IMR-90 (cell line): Measurements from ENCODE around the gene CNGB1. TPM values are rescaled to one million over a fixed set of nuclear protein-coding genes. Genes with fewer than 3 reads are reported as not detected.

Experiments
- ATAC-seq: fragments of 200-7000 bp; cut with Tn5 transposase; 2 replicates; pipeline ENCODE4 v1.9.1; 2020; ENCODE audit warnings: low read depth, mild to moderate bottlenecking, moderate library complexity
- BruUV-seq: library from RNA; stranded (reverse); fragments of 400-500 nt; replicated peaks from 2 replicates; lab custom pipeline; 2021; lab: Mats Ljungman, UMichigan
- CTCF ChIA-PET: fragments of 300-600 bp; formaldehyde crosslinking; extraction: SDS; loops from one replicate; lab custom pipeline; 2021; ENCODE audit warnings: antibody characterized with exemption; lab: Yijun Ruan, JAX
- POLR2A ChIA-PET: fragments of 300-600 bp; sonication (Branson Sonifier 250); formaldehyde crosslinking; loops from one replicate; lab custom pipeline; 2022; ENCODE audit warnings: antibody characterized with exemption; ENCODE audit not compliant: unreplicated experiment; lab: Charles Lee
- DNase-seq: peaks from one replicate; pipeline ENCODE4 v3.0.0; 2013
- H2AFZ ChIP-seq: replicated peaks from 2 replicates; pipeline ENCODE3; 2013; ENCODE audit warnings: low read length, mild to moderate bottlenecking; ENCODE audit not compliant: poor library complexity
- H2AK5ac ChIP-seq: 2 replicates; pipeline ENCODE4 v1.6.1; 2013; ENCODE audit warnings: low read depth, low read length, inconsistent platforms
- H2AK9ac ChIP-seq: replicated peaks from 2 replicates; pipeline ENCODE3; 2013; ENCODE audit warnings: mild to moderate bottlenecking, low read depth, low read length, moderate library complexity; ENCODE audit not compliant: poor library complexity
- H2BK120ac ChIP-seq: 2 replicates; pipeline ENCODE4 v1.6.1; 2013; ENCODE audit warnings: low read depth, low read length, inconsistent platforms
- H2BK15ac ChIP-seq: 3 replicates; pipeline ENCODE4 v1.6.1; 2013; ENCODE audit warnings: low read depth, low read length, inconsistent platforms
- H2BK20ac ChIP-seq: 2 replicates; pipeline ENCODE4 v1.6.1; 2013; ENCODE audit warnings: low read depth, mild to moderate bottlenecking, inconsistent platforms, low read length, moderate library complexity
- H2BK5ac ChIP-seq: 2 replicates; pipeline ENCODE4 v1.6.1; 2013; ENCODE audit warnings: mild to moderate bottlenecking, low read depth, low read length, inconsistent platforms; ENCODE audit not compliant: poor library complexity, severe bottlenecking
- H3K14ac ChIP-seq: replicated peaks from 2 replicates; pipeline ENCODE4 v1.6.1; 2013; ENCODE audit warnings: low read depth, low read length, inconsistent platforms
- H3K18ac ChIP-seq: 2 replicates; pipeline ENCODE4 v1.6.1; 2013; ENCODE audit warnings: low read depth, low read length, control low read depth
- H3K23ac ChIP-seq: 2 replicates; pipeline ENCODE4 v1.6.1; 2013; ENCODE audit warnings: low read depth, low read length, inconsistent platforms
- H3K27ac ChIP-seq: 2 replicates; pipeline ENCODE4 v1.5.1; 2013; ENCODE audit warnings: mild to moderate bottlenecking, control low read depth, low read length; ENCODE audit not compliant: insufficient read depth
- H3K27me3 ChIP-seq: 2 replicates; pipeline ENCODE4 v1.6.1; 2013; ENCODE audit warnings: low read length; ENCODE audit not compliant: control insufficient read depth, insufficient read depth
- H3K36me3 ChIP-seq: 2 replicates; pipeline ENCODE4 v1.6.1; 2013; ENCODE audit warnings: low read length, mixed read lengths; ENCODE audit not compliant: control insufficient read depth, insufficient read depth
- H3K4ac ChIP-seq: 2 replicates; pipeline ENCODE4 v1.6.1; 2013; ENCODE audit warnings: low read depth, low read length, inconsistent platforms
- H3K4me1 ChIP-seq: 2 replicates; pipeline ENCODE4 v1.6.1; 2013; ENCODE audit warnings: low read length, mixed read lengths; ENCODE audit not compliant: control insufficient read depth, insufficient read depth
- H3K4me2 ChIP-seq: 2 replicates; pipeline ENCODE4 v1.6.1; 2013; ENCODE audit warnings: low read depth, mild to moderate bottlenecking, control low read depth, low read length, moderate library complexity
- H3K4me3 ChIP-seq: 2 replicates; pipeline ENCODE4 v1.5.1; 2013; ENCODE audit warnings: low read depth, mild to moderate bottlenecking, control low read depth, low read length, moderate library complexity; ENCODE audit not compliant: insufficient read depth
- H3K56ac ChIP-seq: 2 replicates; pipeline ENCODE4 v1.6.1; 2013; ENCODE audit warnings: low read length, inconsistent platforms; ENCODE audit not compliant: insufficient read depth; ENCODE audit errors: extremely low read depth
- H3K79me1 ChIP-seq, 2 experiments: 2 replicates each; pipeline ENCODE4 v1.6.1; 2013; ENCODE audit warnings: low read length in 2 of 2, inconsistent platforms in 1 of 2, low read depth in 1 of 2
- H3K9ac ChIP-seq: 2 replicates; pipeline ENCODE4 v1.6.1; 2013; ENCODE audit warnings: low read depth, low read length, control low read depth
- H3K9me1 ChIP-seq: 2 replicates; pipeline ENCODE4 v1.6.1; 2013; ENCODE audit warnings: low read length, inconsistent platforms; ENCODE audit not compliant: insufficient read depth
- H3K9me3 ChIP-seq: 2 replicates; pipeline ENCODE4 v1.6.1; 2013; ENCODE audit warnings: low read length; ENCODE audit not compliant: control insufficient read depth, insufficient read depth
- H4K20me1 ChIP-seq: 2 replicates; pipeline ENCODE4 v1.6.1; 2013; ENCODE audit warnings: low read length, inconsistent platforms; ENCODE audit not compliant: insufficient read depth
- H4K5ac ChIP-seq: 2 replicates; pipeline ENCODE4 v1.6.1; 2013; ENCODE audit warnings: mild to moderate bottlenecking, low read depth, low read length, control low read depth
- H4K8ac ChIP-seq, 2 experiments: 2 replicates each; pipeline ENCODE4 v1.6.1; 2013; ENCODE audit warnings: low read depth in 2 of 2, low read length in 2 of 2, control low read depth in 1 of 2, inconsistent platforms in 1 of 2
- H4K91ac ChIP-seq: 2 replicates; pipeline ENCODE4 v1.6.1; 2013; ENCODE audit warnings: low read depth, low read length, inconsistent platforms; ENCODE audit not compliant: insufficient read depth
- BHLHE40 ChIP-seq: fragments of 150-350 bp; IDR thresholded peaks from 2 replicates; pipeline ENCODE4 v1.6.1; 2016; ENCODE audit warnings: mild to moderate bottlenecking, low read depth, low read length
- CEBPB ChIP-seq: IDR thresholded peaks from 2 replicates; pipeline ENCODE4 v1.6.1; 2012; ENCODE audit warnings: low read depth, low read length, improper control_type of control experiment
- CTCF ChIP-seq: conservative IDR thresholded peaks from 2 replicates; pipeline ENCODE4 v1.5.1; 2012; ENCODE audit warnings: mild to moderate bottlenecking, low read depth, low read length, improper control_type of control experiment
- ELK1 ChIP-seq: fragments of 150-350 bp; IDR thresholded peaks from 2 replicates; pipeline ENCODE4 v1.6.1; 2016; ENCODE audit warnings: low read depth, mild to moderate bottlenecking, low read length, moderate library complexity, borderline replicate concordance
- MAFK ChIP-seq: IDR thresholded peaks from 2 replicates; pipeline ENCODE4 v1.6.1; 2012; ENCODE audit warnings: low read depth, low read length, improper control_type of control experiment
- RCOR1 ChIP-seq: IDR thresholded peaks from 2 replicates; pipeline ENCODE4 v1.6.1; 2012; ENCODE audit warnings: mild to moderate bottlenecking, low read length, improper control_type of control experiment; ENCODE audit not compliant: insufficient replicate concordance
- WGBS, 2 experiments: methylation state at CpG; one replicate each; pipeline versions ENCODE4 v1.1.5 to v1.1.7; 2013; ENCODE audit warnings: missing lambda C conversion rate in 2 of 2; ENCODE audit not compliant: insufficient read length in 1 of 2; ENCODE audit errors: extremely low coverage in 2 of 2; 5-methylcytosine and 5-hydroxymethylcytosine counted together
- dilution Hi-C: fragments of 300-500 bp; cut with HindIII; formaldehyde crosslinking; loops from one replicate; pipeline ENCODE4 v1.14.3; 2018; ENCODE audit warnings: low sequenced_read_pairs; ENCODE audit not compliant: unreplicated experiment
- in situ Hi-C: fragments of 300-500 bp; cut with MboI; formaldehyde crosslinking; loops from 3 replicates; pipeline ENCODE4 v1.14.3; 2019; ENCODE audit warnings: low sequenced_read_pairs, inconsistent platforms, mixed read lengths
- intact Hi-C: fragments of 100-400 bp; cut with micrococcal nuclease; formaldehyde crosslinking; loops from 2 replicates; pipeline ENCODE4 v1.10.0; 2022
- polyA plus RNA-seq, 3 experiments: library from polyadenylated mRNA; depleted of rRNA; stranded (reverse); fragments of >200 nt; gene quantifications; 2 replicates each; pipeline ENCODE4 v1.2.3, GENCODE V29; 2012; ENCODE audit warnings: low replicate concordance in 1 of 3
- total RNA-seq: library from RNA; depleted of rRNA; stranded (reverse); fragments of >200 nt; gene quantifications from 2 replicates; pipeline ENCODE4 v1.2.3, GENCODE V29; 2012

Gene CNGB1
- total and polyA plus RNA-seq, 2 of the 4 experiments (the other 2 are of a cell fraction) = not detected

GRCh38 chr16:57852189-57852588 is 118.7 kb downstream of the CNGB1 start:
- Histone ChIP-seq H2BK5ac (no peak overlapping the region), H2BK20ac (no peak overlapping the region), H2AFZ (no peak overlapping the region), H3K56ac (no peak overlapping the region), H4K20me1 (no peaks in the 10 kb centered on the region), H3K9ac (no peak overlapping the region), H3K9me3 (peaks cover 4% of the 10 kb centered on the region; the same call in 1 of the 2 replicates), H4K91ac (no peak overlapping the region), H2AK9ac (no peak overlapping the region), H2BK120ac (no peak overlapping the region), H2AK5ac (no peak overlapping the region), H3K23ac (no peak overlapping the region), H2BK15ac (no peak overlapping the region), H3K9me1 (no peaks in the 10 kb centered on the region), H3K36me3 (no peaks in the 10 kb centered on the region), H3K4me1 (no peaks in the 10 kb centered on the region), H3K18ac (no peak overlapping the region), H3K4ac (no peak overlapping the region), H4K5ac (no peak overlapping the region), H3K4me2 (no peak overlapping the region), H3K27ac (no peak overlapping the region), H3K27me3 (peaks cover 10% of the 10 kb centered on the region), H3K4me3 (no peak overlapping the region), H3K79me1 (no peaks in the 10 kb centered on the region), H4K8ac (no peak overlapping the region), H3K14ac (no peak overlapping the region)
- ATAC-seq (no peak), DNase-seq (no peak)
- ChIA-PET POLR2A (no interaction called here), CTCF (no interaction called here)
- dilution Hi-C loops = no loop called here
- TF ChIP-seq RCOR1 (no peak), BHLHE40 (no peak), MAFK (no peak), ELK1 (no peak), CTCF (no peak), CEBPB (no peak)
- no CpG with 5 or more reads among the region's 5 CpGs for WGBS, 2 experiments
- intact Hi-C loops = no loop called here
- no TSS peak for BruUV-seq
- in situ Hi-C loops = no loop called here
